Liver (tissue), 9 donors: ENCODE results near the gene SLC15A5. TPM values are rescaled to one million over a fixed set of nuclear protein-coding genes. Genes with fewer than 3 reads are reported as not detected.

ENCODE experiments used
- DNase-seq: peaks from one replicate; pipeline ENCODE4 v3.0.0-alpha.2; 2017; ENCODE audit warnings: low spot score
- H3K27ac ChIP-seq, 2 donors: one replicate each; pipeline ENCODE4 v1.7.0; 2013; ENCODE audit warnings: inconsistent platforms in 2 of 2, low read length in 2 of 2, control low read depth in 1 of 2, low read depth in 1 of 2, mild to moderate bottlenecking in 1 of 2
- H3K27me3 ChIP-seq, 4 donors: one replicate each; pipeline versions ENCODE4 v1.6.1 to v1.7.0; 2013; ENCODE audit warnings: low read length in 3 of 4, inconsistent platforms in 1 of 4, mild to moderate bottlenecking in 1 of 4, moderate library complexity in 1 of 4; ENCODE audit not compliant: control insufficient read depth in 4 of 4, insufficient read depth in 4 of 4
- H3K36me3 ChIP-seq, 4 donors: one replicate each; pipeline versions ENCODE4 v1.6.1 to v1.7.0; 2013; ENCODE audit warnings: low read length in 3 of 4, mild to moderate bottlenecking in 3 of 4, low read depth in 1 of 4, moderate library complexity in 1 of 4; ENCODE audit not compliant: control insufficient read depth in 4 of 4, insufficient read depth in 3 of 4
- H3K4me1 ChIP-seq, 4 donors: one replicate each; pipeline versions ENCODE4 v1.6.1 to v1.7.0; 2013; ENCODE audit warnings: low read length in 3 of 4, mild to moderate bottlenecking in 3 of 4, moderate library complexity in 1 of 4; ENCODE audit not compliant: control insufficient read depth in 4 of 4, insufficient read depth in 4 of 4
- H3K4me3 ChIP-seq, 3 donors: one replicate each; pipeline versions ENCODE4 v1.6.1 to v1.7.0; 2013; ENCODE audit warnings: low read length in 3 of 3, control low read depth in 1 of 3, low read depth in 1 of 3, mild to moderate bottlenecking in 1 of 3
- H3K9ac ChIP-seq, 2 donors: one replicate each; pipeline ENCODE4 v1.7.0; 2013; ENCODE audit warnings: low read length in 2 of 2, mild to moderate bottlenecking in 2 of 2, moderate library complexity in 2 of 2, control low read depth in 1 of 2, low read depth in 1 of 2
- H3K9me3 ChIP-seq, 4 donors: one replicate each; pipeline versions ENCODE4 v1.6.1 to v1.7.0; 2013; ENCODE audit warnings: low read length in 3 of 4; ENCODE audit not compliant: control insufficient read depth in 4 of 4
- CTCF ChIP-seq: fragments of 150-350 bp; IDR thresholded peaks from 2 replicates; pipeline ENCODE4 v1.5.1; 2017; ENCODE audit warnings: improper control_type of control experiment, low read depth, low read length; ENCODE audit not compliant: missing input control
- EGR1 ChIP-seq, 2 donors: IDR thresholded peaks; 2 replicates each; pipeline ENCODE4 v1.6.1; 2016 to 2018; ENCODE audit warnings: antibody characterized with exemption in 2 of 2, low read depth in 2 of 2
- FOXA1 ChIP-seq: IDR thresholded peaks from 2 replicates; pipeline ENCODE4 v1.6.1; 2016; ENCODE audit warnings: antibody characterized with exemption
- FOXA2 ChIP-seq: IDR thresholded peaks from 2 replicates; pipeline ENCODE4 v1.6.1; 2016; ENCODE audit warnings: antibody characterized with exemption
- GABPA ChIP-seq, 2 donors: IDR thresholded peaks in 1 of 2; conservative IDR thresholded peaks in 1 of 2; 2 replicates each; pipeline ENCODE4 v1.6.1; 2016; ENCODE audit warnings: antibody characterized with exemption in 2 of 2, mild to moderate bottlenecking in 1 of 2, moderate library complexity in 1 of 2
- HNF4A ChIP-seq, 2 donors: conservative IDR thresholded peaks; 2 replicates each; pipeline ENCODE4 v1.6.1; 2016; ENCODE audit warnings: antibody characterized with exemption in 2 of 2, mild to moderate bottlenecking in 2 of 2
- HNF4G ChIP-seq: IDR thresholded peaks from 2 replicates; pipeline ENCODE4 v1.6.1; 2016; ENCODE audit warnings: antibody characterized with exemption
- JUND ChIP-seq, 2 donors: IDR thresholded peaks; 2 replicates each; pipeline ENCODE4 v1.6.1; 2016; ENCODE audit warnings: antibody characterized with exemption in 2 of 2
- NR2F2 ChIP-seq: IDR thresholded peaks from 2 replicates; pipeline ENCODE4 v1.6.1; 2016; ENCODE audit warnings: antibody characterized with exemption
- RAD21 ChIP-seq, 2 donors: IDR thresholded peaks; 2 replicates each; pipeline ENCODE4 v1.6.1; 2016; ENCODE audit warnings: antibody characterized with exemption in 2 of 2, mild to moderate bottlenecking in 2 of 2
- REST ChIP-seq: IDR thresholded peaks from 2 replicates; pipeline ENCODE4 v1.6.1; 2016; ENCODE audit warnings: antibody characterized with exemption, mild to moderate bottlenecking
- RXRA ChIP-seq, 2 donors: IDR thresholded peaks; 2 replicates each; pipeline ENCODE4 v1.6.1; 2017 to 2018; ENCODE audit warnings: antibody characterized with exemption in 2 of 2, mild to moderate bottlenecking in 1 of 2
- SP1 ChIP-seq: IDR thresholded peaks from 2 replicates; pipeline ENCODE4 v1.6.1; 2018; ENCODE audit warnings: antibody characterized with exemption, mild to moderate bottlenecking
- TAF1 ChIP-seq: conservative IDR thresholded peaks from 2 replicates; pipeline ENCODE4 v1.6.1; 2016; ENCODE audit warnings: antibody characterized with exemption, mild to moderate bottlenecking
- WGBS: extraction: QIAGEN DNeasy Blood & Tissue Kit; methylation state at CpG from one replicate; pipeline ENCODE4 v1.1.7; 2013; 5-methylcytosine and 5-hydroxymethylcytosine counted together
- polyA plus RNA-seq, 2 donors: library from polyadenylated mRNA; stranded (reverse) in 1 of 2; unstranded in 1 of 2; fragments of 200-250 nt in 1 of 2; fragments of >200 nt in 1 of 2; fragmentation: Nextera tagmentation in 1 of 2; extraction: Ambion mirVana in 1 of 2; gene quantifications; one replicate each; pipeline versions ENCODE4 v1.2.1 to v1.2.3, GENCODE V29; 2013 to 2015
- total RNA-seq, 2 donors: library from RNA; depleted of rRNA; stranded (reverse); fragments of >200 nt; gene quantifications; one replicate each; pipeline ENCODE4 v1.2.3, GENCODE V29; 2014
- TF ChIP-seq, protein P1 (sequence below): IDR thresholded peaks from 2 replicates; pipeline ENCODE4 v1.6.1; 2016; ENCODE audit warnings: antibody characterized with exemption
- TF ChIP-seq, protein P2 (sequence below): IDR thresholded peaks from 2 replicates; pipeline ENCODE4 v1.6.1; 2016; ENCODE audit warnings: antibody characterized with exemption
- TF ChIP-seq, protein P3 (sequence below): IDR thresholded peaks from 2 replicates; pipeline ENCODE4 v1.6.1; 2016; ENCODE audit warnings: antibody characterized with exemption
- donor health status: healthy.
- donor health status: healthy.
- donor health status: healthy.
- donor health status: healthy.
- donor health status: healthy.

SLC15A5 gene
- total and polyA plus RNA-seq, 4 donors = not detected

GRCh38 chr12:16228067-16228466 is 49.4 kb downstream of the SLC15A5 start:
- Histone ChIP-seq H3K27ac (no peak overlapping the region), H3K4me1 (no peaks in the 10 kb centered on the region), H3K36me3 (no peaks in the 10 kb centered on the region), H3K4me3 (no peak overlapping the region), H3K9ac (no peak overlapping the region), H3K27me3 (no peaks in the 10 kb centered on the region), H3K9me3 (no peaks in the 10 kb centered on the region)
- no peak for DNase-seq
- TF ChIP-seq FOXA1 (no peak), RAD21 (IDR thresholded peaks at IDR 0.05) (no peak), TAF1 (no peak), RXRA (IDR thresholded peaks at IDR 0.05) (no peak), FOXA2 (no peak)
- TF ChIP-seq, protein P1, sequence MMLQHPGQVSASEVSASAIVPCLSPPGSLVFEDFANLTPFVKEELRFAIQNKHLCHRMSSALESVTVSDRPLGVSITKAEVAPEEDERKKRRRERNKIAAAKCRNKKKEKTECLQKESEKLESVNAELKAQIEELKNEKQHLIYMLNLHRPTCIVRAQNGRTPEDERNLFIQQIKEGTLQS = no peak
- 60% methylated on average over 2 of the region's 2 CpGs for WGBS

DNA sequence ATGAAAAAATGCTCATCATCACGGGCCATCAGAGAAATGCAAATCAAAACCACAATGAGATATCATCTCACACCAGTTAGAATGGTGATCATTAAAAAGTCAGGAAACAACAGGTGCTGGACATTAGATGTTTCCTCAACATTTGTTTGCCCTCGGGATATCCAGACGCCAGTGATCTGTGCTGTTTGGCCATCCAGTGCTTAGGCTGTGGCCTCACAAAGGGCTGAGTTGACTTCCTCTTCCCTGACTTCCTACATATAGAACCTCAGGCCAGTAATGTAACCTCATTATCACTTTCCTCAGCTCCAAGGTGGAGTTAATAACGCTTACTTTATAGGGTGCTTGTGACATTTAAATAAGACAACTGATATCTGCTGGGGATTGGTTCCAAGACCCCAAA is 51.8 kb downstream of the SLC15A5 start:
- TF ChIP-seq NR2F2 (no peak), EGR1 (IDR thresholded peaks at IDR 0.05; ENCODE audit: low read depth in 2 of 2) (no peak), CTCF (no peak), RXRA (IDR thresholded peaks at IDR 0.05) (no peak), SP1 (no peak), GABPA (IDR thresholded peaks at IDR 0.05 in 1 of 2, conservative IDR thresholded peaks at IDR 0.05 in 1 of 2) (no peak), JUND (IDR thresholded peaks at IDR 0.05) (no peak), REST (no peak), RAD21 (IDR thresholded peaks at IDR 0.05) (no peak), HNF4A (conservative IDR thresholded peaks at IDR 0.05) (no peak), TAF1 (no peak), FOXA2 (no peak), HNF4G (no peak)
- TF ChIP-seq, protein P1 = no peak
- TF ChIP-seq, protein P2, sequence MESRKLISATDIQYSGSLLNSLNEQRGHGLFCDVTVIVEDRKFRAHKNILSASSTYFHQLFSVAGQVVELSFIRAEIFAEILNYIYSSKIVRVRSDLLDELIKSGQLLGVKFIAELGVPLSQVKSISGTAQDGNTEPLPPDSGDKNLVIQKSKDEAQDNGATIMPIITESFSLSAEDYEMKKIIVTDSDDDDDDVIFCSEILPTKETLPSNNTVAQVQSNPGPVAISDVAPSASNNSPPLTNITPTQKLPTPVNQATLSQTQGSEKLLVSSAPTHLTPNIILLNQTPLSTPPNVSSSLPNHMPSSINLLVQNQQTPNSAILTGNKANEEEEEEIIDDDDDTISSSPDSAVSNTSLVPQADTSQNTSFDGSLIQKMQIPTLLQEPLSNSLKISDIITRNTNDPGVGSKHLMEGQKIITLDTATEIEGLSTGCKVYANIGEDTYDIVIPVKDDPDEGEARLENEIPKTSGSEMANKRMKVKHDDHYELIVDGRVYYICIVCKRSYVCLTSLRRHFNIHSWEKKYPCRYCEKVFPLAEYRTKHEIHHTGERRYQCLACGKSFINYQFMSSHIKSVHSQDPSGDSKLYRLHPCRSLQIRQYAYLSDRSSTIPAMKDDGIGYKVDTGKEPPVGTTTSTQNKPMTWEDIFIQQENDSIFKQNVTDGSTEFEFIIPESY = no peak
- TF ChIP-seq, protein P3, sequence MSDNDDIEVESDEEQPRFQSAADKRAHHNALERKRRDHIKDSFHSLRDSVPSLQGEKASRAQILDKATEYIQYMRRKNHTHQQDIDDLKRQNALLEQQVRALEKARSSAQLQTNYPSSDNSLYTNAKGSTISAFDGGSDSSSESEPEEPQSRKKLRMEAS = no peak
- no peak for DNase-seq
- H3K27me3 ChIP-seq = no peaks in the 10 kb centered on the region
- H3K9ac ChIP-seq = no peak overlapping the region
- no peaks in the 10 kb centered on the region for H3K4me1 ChIP-seq
- no peaks in the 10 kb centered on the region for H3K9me3 ChIP-seq
- H3K36me3 ChIP-seq = no peaks in the 10 kb centered on the region
- 77% methylated on average over 4 of the region's 4 CpGs for WGBS
- no peak overlapping the region for H3K4me3 ChIP-seq
- no peak overlapping the region for H3K27ac ChIP-seq
